Measurements from ENCODE around the gene CALHM4. TPM values are rescaled to one million over a fixed set of nuclear protein-coding genes. Genes with fewer than 3 reads are reported as not detected.

CALHM4 gene
- total and polyA plus RNA-seq, 2 of the 4 experiments (the other 2 are of a cell fraction) = 0.07 TPM; not detected in 1

DNA sequence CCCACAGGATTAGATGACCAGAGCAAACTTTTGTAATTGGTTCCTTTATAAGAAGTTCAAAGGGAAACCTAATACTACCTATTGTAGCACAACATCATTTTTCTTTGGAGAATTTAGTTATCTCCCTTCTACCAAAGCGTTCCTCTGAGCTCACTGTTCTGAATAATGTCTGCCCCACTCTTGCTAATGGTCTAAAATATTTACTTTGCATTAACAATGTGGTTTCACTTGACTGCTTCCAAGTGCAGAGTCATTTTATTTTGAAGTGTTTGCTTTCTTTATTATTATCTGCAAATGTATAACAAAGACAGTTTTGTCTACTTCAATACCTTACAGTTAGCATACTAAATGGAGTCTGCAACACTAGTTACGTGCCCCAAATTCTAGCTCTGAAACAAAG is 23.1 kb upstream of the CALHM4 start:
- WGBS, 2 experiments (ENCODE audit: extremely low coverage in 2 of 2, insufficient read length in 1 of 2) = no CpG with 5 or more reads among the region's 2 CpGs
- Histone ChIP-seq H3K27ac (ENCODE audit: insufficient read depth, low read length) (no peak overlapping the region), H3K9ac (ENCODE audit: low read depth, low read length) (no peak overlapping the region), H3K4me1 (ENCODE audit: control insufficient read depth, insufficient read depth, low read length) (peaks cover 12% of the 10 kb centered on the region), H3K9me3 (ENCODE audit: control insufficient read depth, insufficient read depth, low read length) (no peaks in the 10 kb centered on the region), H2BK15ac (ENCODE audit: low read depth, low read length) (no peak overlapping the region), H3K18ac (ENCODE audit: low read depth, low read length) (no peak overlapping the region), H2AFZ (replicated peaks; ENCODE audit: low read length, poor library complexity) (no peak overlapping the region), H3K56ac (ENCODE audit: extremely low read depth, insufficient read depth, low read length) (no peak overlapping the region), H3K79me1 (ENCODE audit: low read depth in 1 of 2, low read length in 2 of 2) (0 out of 4 replicates have a peak, but pooled peaks cover 0 to 3% of the 10 kb centered on the region in 2 experiments), H2BK120ac (ENCODE audit: low read depth, low read length) (no peak overlapping the region), H4K91ac (ENCODE audit: insufficient read depth, low read depth, low read length) (no peak overlapping the region), H3K27me3 (ENCODE audit: control insufficient read depth, insufficient read depth, low read length) (no peaks in the 10 kb centered on the region), H4K5ac (ENCODE audit: low read depth, low read length) (no peak overlapping the region), H3K23ac (ENCODE audit: low read depth, low read length) (no peak overlapping the region), H3K4me2 (ENCODE audit: low read depth, low read length) (peak overlapping the region; percentile 57; the same call in 1 of the 2 replicates), H4K8ac (ENCODE audit: low read depth in 2 of 2, low read length in 2 of 2) (no peak overlapping the region), H3K4ac (ENCODE audit: low read depth, low read length) (no peak overlapping the region), H2AK5ac (ENCODE audit: low read depth, low read length) (no peak overlapping the region), H2BK5ac (ENCODE audit: low read depth, low read length, poor library complexity, severe bottlenecking) (no peak overlapping the region), H3K9me1 (ENCODE audit: insufficient read depth, low read length) (peaks cover 12% of the 10 kb centered on the region), H4K20me1 (ENCODE audit: insufficient read depth, low read length) (no peaks in the 10 kb centered on the region), H2AK9ac (replicated peaks; ENCODE audit: low read depth, low read length, poor library complexity) (no peak overlapping the region), H3K4me3 (ENCODE audit: insufficient read depth, low read depth, low read length) (no peak overlapping the region), H2BK20ac (ENCODE audit: low read depth, low read length) (no peak overlapping the region), H3K36me3 (ENCODE audit: control insufficient read depth, insufficient read depth, low read length) (no peaks in the 10 kb centered on the region), H3K14ac (replicated peaks; ENCODE audit: low read depth, low read length) (no peak overlapping the region)
- no TSS peak for BruUV-seq (replicated peaks)
- peak; percentile 79 for DNase-seq
- intact Hi-C loops (cut with micrococcal nuclease) (loop anchor here (2.0 kb wide), 2 partner anchors 18 to 308 kb away; no protein-coding TSS in a partner anchor), dilution Hi-C loops (cut with HindIII; ENCODE audit: low sequenced_read_pairs, unreplicated experiment) (no loop called here), in situ Hi-C loops (cut with MboI; ENCODE audit: low sequenced_read_pairs) (loop anchor here (10.0 kb wide), 2 partner anchors 236 to 266 kb away; no protein-coding TSS in a partner anchor)
- POLR2A ChIA-PET (ENCODE audit: unreplicated experiment) = no interaction called here
- ATAC-seq (ENCODE audit: low read depth) = peak; percentile 69
- TF ChIP-seq CEBPB (IDR thresholded peaks at IDR 0.05; ENCODE audit: low read depth, low read length) (no peak), RAD21 (IDR thresholded peaks at IDR 0.05; ENCODE audit: low read length) (no peak), RCOR1 (IDR thresholded peaks at IDR 0.05; ENCODE audit: insufficient replicate concordance, low read length) (no peak), FOS (IDR thresholded peaks at IDR 0.05; ENCODE audit: low read depth, low read length) (no peak), MAFK (IDR thresholded peaks at IDR 0.05; ENCODE audit: low read depth, low read length) (no peak), MAZ (IDR thresholded peaks at IDR 0.05; ENCODE audit: borderline replicate concordance, low read depth, low read length) (no peak), RFX5 (IDR thresholded peaks at IDR 0.05; ENCODE audit: low read depth, low read length) (no peak)
- TF ChIP-seq, protein P1, sequence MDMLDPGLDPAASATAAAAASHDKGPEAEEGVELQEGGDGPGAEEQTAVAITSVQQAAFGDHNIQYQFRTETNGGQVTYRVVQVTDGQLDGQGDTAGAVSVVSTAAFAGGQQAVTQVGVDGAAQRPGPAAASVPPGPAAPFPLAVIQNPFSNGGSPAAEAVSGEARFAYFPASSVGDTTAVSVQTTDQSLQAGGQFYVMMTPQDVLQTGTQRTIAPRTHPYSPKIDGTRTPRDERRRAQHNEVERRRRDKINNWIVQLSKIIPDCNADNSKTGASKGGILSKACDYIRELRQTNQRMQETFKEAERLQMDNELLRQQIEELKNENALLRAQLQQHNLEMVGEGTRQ (IDR thresholded peaks at IDR 0.05; ENCODE audit: low read depth, low read length) = no peak
- TF ChIP-seq, protein P2, sequence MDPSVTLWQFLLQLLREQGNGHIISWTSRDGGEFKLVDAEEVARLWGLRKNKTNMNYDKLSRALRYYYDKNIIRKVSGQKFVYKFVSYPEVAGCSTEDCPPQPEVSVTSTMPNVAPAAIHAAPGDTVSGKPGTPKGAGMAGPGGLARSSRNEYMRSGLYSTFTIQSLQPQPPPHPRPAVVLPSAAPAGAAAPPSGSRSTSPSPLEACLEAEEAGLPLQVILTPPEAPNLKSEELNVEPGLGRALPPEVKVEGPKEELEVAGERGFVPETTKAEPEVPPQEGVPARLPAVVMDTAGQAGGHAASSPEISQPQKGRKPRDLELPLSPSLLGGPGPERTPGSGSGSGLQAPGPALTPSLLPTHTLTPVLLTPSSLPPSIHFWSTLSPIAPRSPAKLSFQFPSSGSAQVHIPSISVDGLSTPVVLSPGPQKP (IDR thresholded peaks at IDR 0.05; ENCODE audit: borderline replicate concordance, low read depth, low read length) = no peak
- CTCF ChIA-PET = interaction anchor here (0.6 to 1.3 kb wide), 4 partner anchors 16 to 262 kb away, joined by 3 to 6 read pairs (median 4); no protein-coding TSS in a partner anchor
